Dendritic cell treated with granulocyte-macrophage colony-stimulating factor and Interleukin-4, amounts not matched to agents 40 ng/mL and 50 ng/mL, for 4 days (primary cell): ENCODE results near the gene ENOX2.
"Not testable (repeated sequence)": the region's sequence is repeated elsewhere in the genome, so short reads cannot be mapped to it uniquely, and the experiment has no call there.

Source experiments
- H3K27ac Mint-ChIP-seq: one replicate; pipeline ENCODE4 v1.8.0; 2022; ENCODE audit warnings: mild to moderate bottlenecking, mixed read lengths
- H3K27me3 Mint-ChIP-seq: one replicate; pipeline ENCODE4 v1.8.0; 2022; ENCODE audit warnings: mild to moderate bottlenecking, mixed read lengths
- H3K36me3 Mint-ChIP-seq: one replicate; pipeline ENCODE4 v1.8.0; 2022; ENCODE audit warnings: low read depth, mixed read lengths
- H3K4me1 Mint-ChIP-seq: one replicate; pipeline ENCODE4 v1.8.0; 2022; ENCODE audit warnings: low read depth, mixed read lengths
- H3K4me3 Mint-ChIP-seq: one replicate; pipeline ENCODE4 v1.8.0; 2022; ENCODE audit warnings: mild to moderate bottlenecking, moderate library complexity, mixed read lengths
- H3K9me3 Mint-ChIP-seq: one replicate; pipeline ENCODE4 v1.8.0; 2022; ENCODE audit warnings: mixed read lengths
- intact Hi-C: fragments of 100-400 bp; cut with micrococcal nuclease; formaldehyde crosslinking; loops from one replicate; pipeline ENCODE4 v1.15.0; 2022

ENOX2 gene

GRCh38 chrX:130741151-130741550 is 161.9 kb downstream of the ENOX2 start:
- Mint-ChIP-seq H3K9me3 (no peaks in the 10 kb centered on the region), H3K27ac (no peak overlapping the region), H3K4me1 (no peaks in the 10 kb centered on the region), H3K27me3 (no peaks in the 10 kb centered on the region), H3K4me3 (no peak overlapping the region), H3K36me3 (no peaks in the 10 kb centered on the region)
- intact Hi-C loops: no loop called here

GRCh38 chrX:130738638-130739195 is 164.3 kb downstream of the ENOX2 start:
- Mint-ChIP-seq H3K4me3 (no peak overlapping the region), H3K4me1 (no peaks in the 10 kb centered on the region), H3K27me3 (no peaks in the 10 kb centered on the region), H3K27ac (no peak overlapping the region), H3K36me3 (no peaks in the 10 kb centered on the region), H3K9me3 (no peaks in the 10 kb centered on the region)
- intact Hi-C loops: no loop called here

- Mint-ChIP-seq H3K27me3 (no peaks in the 10 kb centered on the region), H3K36me3 (no peaks in the 10 kb centered on the region), H3K9me3 (peaks cover 16% of the 10 kb centered on the region), H3K27ac (no peak overlapping the region), H3K4me1 (no peaks in the 10 kb centered on the region), H3K4me3 (no peak overlapping the region)
- intact Hi-C loops: no loop called here
These were observed 168.3 kb downstream of the ENOX2 start for GRCh38 chrX:130734713-130735112.

GRCh38 chrX:130728208-130728607 is 174.8 kb downstream of the ENOX2 start:
- Mint-ChIP-seq H3K9me3 (peaks cover 16% of the 10 kb centered on the region), H3K36me3 (peaks cover 6% of the 10 kb centered on the region), H3K27ac (no peak overlapping the region), H3K4me3 (no peak overlapping the region), H3K27me3 (no peaks in the 10 kb centered on the region), H3K4me1 (peaks cover 5% of the 10 kb centered on the region)
- intact Hi-C loops: no loop called here

- H3K27ac Mint-ChIP-seq: no peak overlapping the region
- peaks cover 5% of the 10 kb centered on the region for H3K4me1 Mint-ChIP-seq
- peaks cover 3% of the 10 kb centered on the region for H3K9me3 Mint-ChIP-seq
- peaks cover 6% of the 10 kb centered on the region for H3K36me3 Mint-ChIP-seq
- H3K4me3 Mint-ChIP-seq: no peak overlapping the region
- intact Hi-C loops: no loop called here
- no peaks in the 10 kb centered on the region for H3K27me3 Mint-ChIP-seq
These were observed 176.3 kb downstream of the ENOX2 start for GRCh38 chrX:130726661-130727060.

GRCh38 chrX:130725519-130725918 is 177.5 kb downstream of the ENOX2 start:
- Mint-ChIP-seq H3K36me3 (peaks cover 6% of the 10 kb centered on the region), H3K4me1 (peaks cover 5% of the 10 kb centered on the region), H3K9me3 (no peaks in the 10 kb centered on the region), H3K4me3 (no peak overlapping the region), H3K27me3 (no peaks in the 10 kb centered on the region), H3K27ac (no peak overlapping the region)
- intact Hi-C loops: no loop called here

- H3K4me1 Mint-ChIP-seq: no peaks in the 10 kb centered on the region
- no peaks in the 10 kb centered on the region for H3K9me3 Mint-ChIP-seq
- no peak overlapping the region for H3K4me3 Mint-ChIP-seq
- no peaks in the 10 kb centered on the region for H3K36me3 Mint-ChIP-seq
- H3K27ac Mint-ChIP-seq: no peak overlapping the region
- H3K27me3 Mint-ChIP-seq: no peaks in the 10 kb centered on the region
- intact Hi-C loops: no loop called here
These were observed 183.6 kb downstream of the ENOX2 start for GRCh38 chrX:130719413-130719812.

GRCh38 chrX:130718137-130718536 is 184.9 kb downstream of the ENOX2 start:
- Mint-ChIP-seq H3K4me1 (no peaks in the 10 kb centered on the region), H3K9me3 (no peaks in the 10 kb centered on the region), H3K27ac (no peak overlapping the region), H3K36me3 (no peaks in the 10 kb centered on the region), H3K27me3 (no peaks in the 10 kb centered on the region), H3K4me3 (no peak overlapping the region)
- intact Hi-C loops: no loop called here

- Mint-ChIP-seq H3K27ac (no peak overlapping the region), H3K27me3 (no peaks in the 10 kb centered on the region), H3K9me3 (no peaks in the 10 kb centered on the region), H3K36me3 (no peaks in the 10 kb centered on the region), H3K4me1 (no peaks in the 10 kb centered on the region), H3K4me3 (no peak overlapping the region)
- intact Hi-C loops: no loop called here
These were observed 186.1 kb downstream of the ENOX2 start for GRCh38 chrX:130716781-130717413.

- no peaks in the 10 kb centered on the region for H3K4me1 Mint-ChIP-seq
- no peaks in the 10 kb centered on the region for H3K9me3 Mint-ChIP-seq
- intact Hi-C loops: no loop called here
- H3K27me3 Mint-ChIP-seq: no peaks in the 10 kb centered on the region
- H3K4me3 Mint-ChIP-seq: no peak overlapping the region
- H3K27ac Mint-ChIP-seq: no peak overlapping the region
- no peaks in the 10 kb centered on the region for H3K36me3 Mint-ChIP-seq
These were observed 186.7 kb downstream of the ENOX2 start for GRCh38 chrX:130716346-130716745.

- no peaks in the 10 kb centered on the region for H3K9me3 Mint-ChIP-seq
- intact Hi-C loops: no loop called here
These were observed 187.7 kb downstream of the ENOX2 start for GRCh38 chrX:130715299-130715698.

GRCh38 chrX:130714665-130715064 is 188.3 kb downstream of the ENOX2 start:
- no peak overlapping the region for H3K4me3 Mint-ChIP-seq
- no peaks in the 10 kb centered on the region for H3K36me3 Mint-ChIP-seq
- no peaks in the 10 kb centered on the region for H3K4me1 Mint-ChIP-seq
- H3K27ac Mint-ChIP-seq: no peak overlapping the region
- intact Hi-C loops: no loop called here
- no peaks in the 10 kb centered on the region for H3K9me3 Mint-ChIP-seq
- no peaks in the 10 kb centered on the region for H3K27me3 Mint-ChIP-seq

More at GRCh38 chrX:130715299-130715698, 187.7 kb downstream of the ENOX2 start:
- H3K27me3 Mint-ChIP-seq: no peaks in the 10 kb centered on the region
- H3K27ac Mint-ChIP-seq: no peak overlapping the region
- no peaks in the 10 kb centered on the region for H3K36me3 Mint-ChIP-seq
- no peaks in the 10 kb centered on the region for H3K4me1 Mint-ChIP-seq
- H3K4me3 Mint-ChIP-seq: no peak overlapping the region

GRCh38 chrX:130714135-130714534 is 188.9 kb downstream of the ENOX2 start:
- intact Hi-C loops: no loop called here
- Mint-ChIP-seq H3K4me1 (no peaks in the 10 kb centered on the region), H3K36me3 (no peaks in the 10 kb centered on the region), H3K9me3 (no peaks in the 10 kb centered on the region), H3K4me3 (no peak overlapping the region), H3K27me3 (no peaks in the 10 kb centered on the region), H3K27ac (no peak overlapping the region)

- H3K27ac Mint-ChIP-seq, H3K27me3 Mint-ChIP-seq, intact Hi-C loops, H3K4me3 Mint-ChIP-seq, H3K9me3 Mint-ChIP-seq, H3K4me1 Mint-ChIP-seq, H3K36me3 Mint-ChIP-seq: not testable (repeated sequence)
These were observed 193.8 kb downstream of the ENOX2 start for GRCh38 chrX:130709178-130709577.

- no peak overlapping the region for H3K4me3 Mint-ChIP-seq
- H3K27me3 Mint-ChIP-seq: no peaks in the 10 kb centered on the region
- H3K27ac Mint-ChIP-seq: no peak overlapping the region
- intact Hi-C loops: no loop called here
- no peaks in the 10 kb centered on the region for H3K4me1 Mint-ChIP-seq
- H3K9me3 Mint-ChIP-seq: no peaks in the 10 kb centered on the region
- H3K36me3 Mint-ChIP-seq: no peaks in the 10 kb centered on the region
These were observed 197.4 kb downstream of the ENOX2 start for GRCh38 chrX:130705591-130705990.
